ENCODE results near the gene GRB2.
"Not testable (repeated sequence)": the region's sequence is repeated elsewhere in the genome, so short reads cannot be mapped to it uniquely, and the experiment has no call there.

The GRB2 gene

DNA sequence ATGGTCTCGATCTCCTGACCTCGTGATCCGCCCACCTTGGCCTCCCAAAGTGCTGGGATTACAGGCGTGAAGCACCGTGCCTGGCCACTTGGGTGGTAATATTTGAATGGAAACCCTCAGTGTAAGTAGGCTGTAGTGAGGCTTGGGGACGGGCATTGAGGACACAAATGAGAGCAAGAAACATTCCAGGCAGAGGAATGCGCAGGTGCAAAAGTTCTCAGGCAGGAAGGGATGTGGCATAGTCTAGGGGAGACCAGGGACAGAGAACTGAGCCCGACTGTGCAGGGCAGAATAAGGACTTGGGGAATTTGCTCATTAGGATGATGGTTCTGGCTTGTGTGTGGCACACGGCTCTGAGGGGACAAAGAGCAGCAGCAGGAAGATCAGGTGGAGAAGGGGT is 54.8 kb downstream of the GRB2 start:
- DNase-seq (ENCODE audit: low spot score), result no peak

- DNase-seq (ENCODE audit: low spot score), result no peak
Observed at GRCh38 chr17:75350029-75350428, 55.4 kb downstream of the GRB2 start.

GRCh38 chr17:75349589-75349988 is 55.9 kb downstream of the GRB2 start:
- DNase-seq (ENCODE audit: low spot score), result no peak

DNA sequence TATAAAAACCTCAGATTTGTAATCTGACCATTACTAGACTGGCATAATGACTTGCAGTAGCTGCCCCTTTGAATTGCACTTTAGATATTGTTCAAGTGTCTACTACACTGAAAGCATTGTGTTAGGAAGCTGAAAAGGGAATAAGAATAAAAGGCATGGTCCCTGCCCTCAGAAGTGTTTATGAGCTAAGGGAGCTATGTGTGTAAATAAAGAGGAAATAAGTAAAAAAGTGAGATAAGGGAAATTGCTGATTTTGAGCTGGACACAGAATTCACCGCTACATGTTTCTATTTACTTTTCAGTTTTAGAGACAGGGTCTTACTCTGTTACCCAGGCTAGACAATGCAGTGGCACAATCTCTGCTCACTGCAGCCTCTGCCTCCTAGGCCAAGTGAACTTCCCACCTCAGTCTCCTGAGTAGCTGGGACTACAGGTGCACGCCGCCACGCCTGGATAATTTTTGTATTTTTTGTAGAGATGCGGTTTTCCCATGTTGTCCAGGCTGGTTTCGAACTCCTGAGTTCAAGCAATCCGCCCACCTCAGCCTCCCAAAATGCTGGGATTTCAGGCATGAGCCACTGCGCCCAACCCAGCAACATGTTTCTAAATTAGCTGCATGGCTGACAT is 57.0 kb downstream of the GRB2 start:
- no peak for DNase-seq (ENCODE audit: low spot score)

DNA sequence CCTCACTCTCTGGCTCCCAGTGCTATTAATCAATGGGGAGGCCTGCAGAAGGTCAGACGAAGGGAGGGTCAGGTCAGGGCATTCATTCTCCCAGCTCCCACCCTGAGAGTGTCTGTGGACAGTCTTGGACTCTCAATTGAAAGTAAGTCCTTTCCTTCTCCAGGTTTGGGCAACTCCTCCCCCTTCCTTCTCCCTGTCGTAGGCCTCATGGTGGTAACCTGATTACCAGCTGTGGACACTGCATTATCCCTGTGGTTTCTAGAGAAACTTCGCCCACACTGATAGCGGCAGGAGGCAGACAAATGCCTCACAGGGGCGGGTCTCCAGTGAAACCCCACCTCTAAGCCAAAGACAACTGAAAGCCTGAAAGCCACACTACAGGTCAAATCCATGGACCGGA is 58.6 kb downstream of the GRB2 start:
- DNase-seq (ENCODE audit: low spot score), result no peak

GRCh38 chr17:75346368-75346767 is 59.1 kb downstream of the GRB2 start:
- DNase-seq (ENCODE audit: low spot score), result not testable (repeated sequence)

- DNase-seq (ENCODE audit: low spot score), result no peak
Observed at GRCh38 chr17:75345514-75346167, 59.8 kb downstream of the GRB2 start.

- no peak for DNase-seq (ENCODE audit: low spot score)
Observed at GRCh38 chr17:75344666-75345065, 60.8 kb downstream of the GRB2 start.

GRCh38 chr17:75342996-75343395 is 62.5 kb downstream of the GRB2 start:
- DNase-seq (ENCODE audit: low spot score), result no peak

DNA sequence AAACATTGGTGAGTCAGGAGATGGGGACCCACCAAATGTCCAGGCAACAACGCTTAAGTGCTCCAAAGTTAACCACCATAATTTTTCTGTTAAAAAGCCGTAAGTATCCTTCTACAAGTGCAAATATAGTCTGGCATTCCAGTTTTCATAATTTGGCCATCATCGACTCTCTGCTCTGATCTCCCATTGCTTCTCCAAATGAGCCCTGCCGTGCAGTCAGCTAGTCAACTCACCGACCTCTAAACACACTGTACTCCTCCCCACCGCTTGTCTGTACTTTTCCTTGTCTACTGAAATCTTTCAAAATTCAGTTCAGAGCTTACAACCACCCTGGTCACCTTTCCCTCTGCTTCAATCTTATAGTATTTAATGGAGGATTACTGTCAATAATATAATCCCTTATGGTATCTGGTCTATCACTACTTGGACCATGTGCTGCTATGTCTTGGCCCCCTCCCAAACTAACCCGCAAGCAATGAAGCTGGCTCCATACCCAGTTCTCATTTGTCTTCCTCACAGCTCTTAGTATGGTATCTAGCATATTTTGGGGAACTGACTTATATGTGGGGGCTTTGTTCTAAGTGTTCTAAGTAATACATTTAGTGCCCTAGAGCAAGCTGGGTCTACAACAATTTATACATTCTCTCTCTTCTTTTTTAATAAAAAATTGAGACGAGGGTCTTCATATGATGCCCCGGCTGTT is 63.5 kb downstream of the GRB2 start:
- DNase-seq (ENCODE audit: low spot score), result no peak

DNA sequence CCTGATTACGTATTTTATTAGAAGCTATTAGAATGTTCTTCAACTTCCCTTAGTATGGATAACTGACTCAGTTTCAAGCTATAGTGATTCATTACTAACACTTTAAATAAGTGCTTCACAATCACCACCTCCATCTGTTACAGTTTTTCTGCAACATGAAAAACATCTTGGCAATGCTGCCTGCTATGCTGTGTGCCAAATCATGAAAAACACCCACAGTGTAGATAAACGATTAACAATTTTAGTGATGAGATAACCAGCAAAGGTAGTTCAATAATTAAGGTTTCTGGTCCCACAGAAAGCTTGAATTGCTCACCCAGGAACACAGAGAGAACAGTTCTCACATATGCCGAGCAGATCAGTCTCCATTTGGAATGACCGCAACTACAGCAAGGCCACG is 64.8 kb downstream of the GRB2 start:
- DNase-seq (ENCODE audit: low spot score), result no peak

- DNase-seq (ENCODE audit: low spot score), result no peak
Observed at GRCh38 chr17:75339971-75340370, 65.5 kb downstream of the GRB2 start.

GRCh38 chr17:75338335-75338734 is 67.1 kb downstream of the GRB2 start:
- DNase-seq (ENCODE audit: low spot score), result no peak

DNA sequence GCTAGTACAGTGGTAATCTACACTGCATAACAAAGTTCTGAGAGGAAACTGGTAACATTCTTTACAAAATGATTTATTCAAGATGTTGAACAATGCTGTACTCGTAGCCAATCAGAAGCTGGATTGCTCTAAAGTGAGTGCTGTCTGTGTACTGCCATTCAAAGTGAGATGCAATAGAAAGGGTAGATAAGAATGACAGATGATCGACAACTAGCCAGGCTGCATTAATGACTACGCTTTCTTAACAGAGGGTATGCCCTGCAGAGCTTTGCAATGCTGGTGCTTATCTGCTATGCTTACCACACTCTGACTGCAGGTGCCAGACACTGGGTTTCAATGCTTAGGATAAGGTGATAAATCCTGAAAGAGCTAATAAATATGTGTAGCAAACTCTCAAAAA is 70.2 kb downstream of the GRB2 start:
- DNase-seq (ENCODE audit: low spot score), result no peak

- no peak for DNase-seq (ENCODE audit: low spot score)
Observed at GRCh38 chr17:75334723-75335122, 70.8 kb downstream of the GRB2 start.

DNA sequence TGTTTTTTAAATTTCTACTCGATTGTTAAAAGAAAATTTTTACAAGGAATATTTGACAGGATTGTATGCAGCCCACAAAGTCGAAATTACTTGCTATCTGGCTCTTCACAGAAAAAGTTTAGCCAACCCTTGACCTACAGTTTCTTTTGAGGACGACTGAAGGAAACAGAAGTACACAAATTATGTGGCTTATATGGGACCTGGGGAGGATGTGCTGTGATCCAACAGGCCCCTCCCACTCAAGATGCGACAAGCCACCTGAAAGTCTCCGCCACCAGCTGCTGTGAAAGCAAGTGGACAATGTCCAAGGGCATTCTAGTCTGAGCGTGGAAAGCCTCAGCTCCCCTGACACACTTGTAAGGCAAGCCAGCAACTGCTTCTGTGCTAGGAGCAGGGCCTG is 73.8 kb downstream of the GRB2 start:
- DNase-seq (ENCODE audit: low spot score), result no peak

DNA sequence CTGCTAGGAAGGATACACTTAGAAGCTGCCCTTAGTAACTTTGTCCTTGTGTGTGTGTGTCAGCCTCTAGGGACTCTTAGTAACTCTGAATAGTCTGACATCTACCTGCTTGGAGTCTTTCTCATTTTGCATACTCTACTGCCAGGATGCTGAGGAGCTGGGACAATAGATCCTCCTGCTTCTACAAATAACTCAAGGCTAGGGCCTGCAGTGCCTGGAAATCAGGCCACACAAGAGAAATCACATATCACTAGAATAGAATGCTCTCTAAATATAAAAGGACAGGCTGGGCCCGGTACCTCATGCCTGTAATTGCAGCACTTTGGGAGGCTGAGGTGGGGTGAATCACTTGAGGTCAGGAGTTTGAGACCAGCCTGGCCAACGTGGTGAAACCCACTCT is 77.7 kb downstream of the GRB2 start:
- no peak for DNase-seq (ENCODE audit: low spot score)

DNA sequence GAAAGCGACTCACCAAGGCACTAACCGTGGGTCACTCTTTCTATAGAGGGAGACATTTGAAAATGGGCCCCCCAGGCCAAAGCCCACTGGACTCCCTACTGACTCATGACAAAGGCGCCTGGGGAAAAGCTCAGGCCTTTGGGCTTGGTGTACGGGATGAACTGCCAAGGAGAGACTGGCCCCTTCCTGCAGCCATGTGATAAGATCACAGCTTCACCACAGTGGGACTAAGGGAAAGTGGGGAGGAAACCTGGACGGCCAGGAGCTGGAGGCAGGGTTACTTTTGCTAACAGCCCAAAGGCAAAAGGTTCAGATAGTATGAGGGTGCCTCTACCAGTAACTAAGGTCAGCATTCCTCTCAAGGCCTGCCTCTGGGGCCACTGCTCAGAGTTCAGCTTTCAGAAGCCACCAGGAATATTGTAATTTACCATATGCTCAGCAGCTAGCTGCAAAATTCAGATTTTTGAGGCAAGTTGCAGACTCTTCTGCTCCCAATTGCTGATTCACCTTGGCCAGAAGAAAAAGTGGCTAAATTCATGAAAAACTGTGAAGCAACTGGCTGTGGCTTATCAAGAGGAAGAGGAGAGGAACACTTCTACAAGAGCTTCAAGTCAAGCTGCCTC is 79.1 kb downstream of the GRB2 start:
- peak; percentile 62 for DNase-seq (ENCODE audit: low spot score)

DNA sequence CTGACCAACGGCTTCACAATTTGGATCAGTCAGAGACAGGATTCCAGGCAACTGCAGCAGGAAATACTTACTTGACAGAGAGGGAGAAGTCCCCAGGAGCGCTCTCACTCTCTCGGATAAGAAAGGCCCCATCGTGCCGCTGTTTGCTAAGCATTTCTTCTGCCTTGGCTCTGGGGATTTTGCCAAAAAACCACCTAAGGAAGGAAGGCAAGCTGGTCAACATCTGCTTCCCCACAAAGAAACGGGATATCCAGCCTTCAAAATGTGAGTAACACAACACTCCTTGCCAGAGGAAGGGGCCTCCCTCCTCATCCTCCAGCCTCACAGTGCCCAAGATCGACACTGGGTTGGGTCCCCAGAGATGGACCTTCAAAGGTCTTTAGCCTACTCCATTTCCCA is 79.7 kb downstream of the GRB2 start:
- peak; percentile 63 for DNase-seq (ENCODE audit: low spot score)

- DNase-seq (ENCODE audit: low spot score), result no peak
Observed at GRCh38 chr17:75325348-75325747, 80.1 kb downstream of the GRB2 start.

DNA sequence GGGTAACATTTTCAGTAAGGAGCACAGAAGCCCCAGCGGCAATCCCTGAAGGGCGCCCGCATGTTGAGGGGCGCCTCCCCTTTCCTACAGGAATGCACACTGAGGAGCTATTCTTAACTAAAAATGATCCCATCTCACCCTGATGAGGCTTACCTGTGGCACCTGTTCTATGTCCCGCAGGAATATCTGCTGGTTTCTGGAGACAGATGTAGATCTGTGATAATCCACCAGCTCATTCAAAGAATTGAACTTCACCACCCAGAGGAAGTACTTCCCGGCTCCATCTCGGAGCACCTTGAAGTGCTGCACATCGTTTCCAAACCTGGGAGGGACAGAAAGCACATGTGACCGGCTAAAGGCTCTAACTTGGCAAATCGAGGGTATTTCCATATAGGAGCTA is 84.0 kb downstream of the GRB2 start:
- DNase-seq (ENCODE audit: low spot score), result no peak

GRCh38 chr17:75319904-75320691 is 85.4 kb downstream of the GRB2 start:
- DNase-seq (ENCODE audit: low spot score), result no peak

Measured in kidney capillary endothelial cell (primary cell).